Neuronal stem cell (in vitro differentiated cells): ENCODE measurements around the gene DLGAP4.
A peak's percentile ranks its signal among the peaks of the same experiment; 100 is the strongest.

Experiments used
- DNase-seq: peaks from one replicate; pipeline ENCODE4 v3.0.0-alpha.2; 2013; ENCODE audit warnings: low spot score
- H2AFZ ChIP-seq: one replicate; pipeline ENCODE4 v1.6.1; 2013; ENCODE audit warnings: mild to moderate bottlenecking, low read length, inconsistent platforms
- H2AK5ac ChIP-seq: 2 replicates; pipeline ENCODE4 v1.6.1; 2013; ENCODE audit warnings: low read depth, mild to moderate bottlenecking, inconsistent platforms, low read length, moderate library complexity, mixed read lengths
- H2BK120ac ChIP-seq: 2 replicates; pipeline ENCODE4 v1.6.1; 2013; ENCODE audit warnings: low read depth, mild to moderate bottlenecking, inconsistent platforms, low read length, moderate library complexity, mixed read lengths
- H2BK12ac ChIP-seq: one replicate; pipeline ENCODE4 v1.6.1; 2013; ENCODE audit warnings: low read length, inconsistent platforms
- H2BK15ac ChIP-seq: 2 replicates; pipeline ENCODE4 v1.6.1; 2013; ENCODE audit warnings: mild to moderate bottlenecking, low read length, inconsistent platforms, mixed read lengths
- H2BK5ac ChIP-seq: one replicate; pipeline ENCODE4 v1.6.1; 2013; ENCODE audit warnings: inconsistent platforms, mild to moderate bottlenecking, low read length, moderate library complexity
- H3K14ac ChIP-seq: one replicate; pipeline ENCODE4 v1.6.1; 2013; ENCODE audit warnings: low read length, inconsistent platforms
- H3K18ac ChIP-seq: 2 replicates; pipeline ENCODE4 v1.6.1; 2013; ENCODE audit warnings: low read length, inconsistent platforms
- H3K23ac ChIP-seq: 2 replicates; pipeline ENCODE4 v1.6.1; 2013; ENCODE audit warnings: low read depth, mild to moderate bottlenecking, mixed read lengths, low read length, inconsistent platforms; ENCODE audit not compliant: poor library complexity
- H3K27ac ChIP-seq: replicated peaks from 3 replicates; pipeline ENCODE4 v1.5.1; 2013; ENCODE audit warnings: low read length, inconsistent platforms
- H3K27me3 ChIP-seq, 3 experiments: 2 replicates each; pipeline ENCODE4 v1.6.1; 2013; ENCODE audit warnings: low read length in 3 of 3, mild to moderate bottlenecking in 2 of 3, inconsistent platforms in 1 of 3, low read depth in 1 of 3, mixed read lengths in 1 of 3, moderate library complexity in 1 of 3; ENCODE audit not compliant: control insufficient read depth in 3 of 3, insufficient read depth in 3 of 3
- H3K36me3 ChIP-seq, 2 donors: replicated peaks in 1 of 2; 2 replicates each; pipeline ENCODE4 v1.6.1; 2013; ENCODE audit warnings: low read length in 2 of 2; ENCODE audit not compliant: control insufficient read depth in 2 of 2, insufficient read depth in 2 of 2
- H3K4ac ChIP-seq: 2 replicates; pipeline ENCODE4 v1.6.1; 2013; ENCODE audit warnings: inconsistent platforms, mild to moderate bottlenecking, low read length, moderate library complexity
- H3K4me1 ChIP-seq, 2 donors: 1 replicate in 1 of 2; 2 replicates in 1 of 2; pipeline ENCODE4 v1.6.1; 2013; ENCODE audit warnings: low read length in 2 of 2, low read depth in 1 of 2; ENCODE audit not compliant: control insufficient read depth in 2 of 2, insufficient read depth in 1 of 2
- H3K4me2 ChIP-seq: one replicate; pipeline ENCODE4 v1.6.1; 2013; ENCODE audit warnings: mild to moderate bottlenecking, low read length, inconsistent platforms; ENCODE audit not compliant: insufficient read depth, poor library complexity, severe bottlenecking
- H3K4me3 ChIP-seq, 2 donors: 2 replicates each; pipeline ENCODE4 v1.5.1; 2013; ENCODE audit warnings: low read length in 2 of 2, mild to moderate bottlenecking in 2 of 2, inconsistent platforms in 1 of 2, moderate library complexity in 1 of 2
- H3K79me1 ChIP-seq: one replicate; pipeline ENCODE4 v1.6.1; 2013; ENCODE audit warnings: low read depth, mild to moderate bottlenecking, inconsistent platforms, low read length, moderate library complexity
- H3K9ac ChIP-seq: one replicate; pipeline ENCODE4 v1.6.1; 2013; ENCODE audit warnings: mild to moderate bottlenecking, low read depth, low read length, inconsistent platforms; ENCODE audit not compliant: poor library complexity
- H3K9me3 ChIP-seq, 2 donors: replicated peaks in 1 of 2; 2 replicates each; pipeline versions ENCODE3 to v1.6.1; 2013; ENCODE audit warnings: low read length in 2 of 2, mild to moderate bottlenecking in 2 of 2, inconsistent platforms in 1 of 2, low read depth in 1 of 2, mixed read lengths in 1 of 2, moderate library complexity in 1 of 2; ENCODE audit not compliant: control insufficient read depth in 2 of 2, insufficient read depth in 1 of 2
- H4K8ac ChIP-seq: one replicate; pipeline ENCODE4 v1.6.1; 2013; ENCODE audit warnings: low read depth, mild to moderate bottlenecking, inconsistent platforms, low read length, moderate library complexity
- H4K91ac ChIP-seq: one replicate; pipeline ENCODE4 v1.6.1; 2013; ENCODE audit warnings: low read length, low read depth, mild to moderate bottlenecking, inconsistent platforms; ENCODE audit not compliant: poor library complexity
- WGBS, 2 donors: extraction: QIAGEN DNeasy Blood & Tissue Kit; methylation state at CpG; one replicate each; pipeline ENCODE4 v1.1.7; 2013; ENCODE audit warnings: missing lambda C conversion rate in 2 of 2, mixed read lengths in 1 of 2; ENCODE audit not compliant: insufficient read length in 2 of 2, insufficient replicate concordance in 1 of 2; ENCODE audit errors: extremely low coverage in 2 of 2; 5-methylcytosine and 5-hydroxymethylcytosine counted together

DLGAP4 gene

GRCh38 chr20:36402708-36403107 is 96.6 kb downstream of the DLGAP4 start:
- H3K4ac ChIP-seq: no peak overlapping the region
- H3K18ac ChIP-seq: no peak overlapping the region
- H4K8ac ChIP-seq: no peak overlapping the region
- no peak overlapping the region for H3K4me3 ChIP-seq
- no peaks in the 10 kb centered on the region for H3K9me3 ChIP-seq
- H3K4me2 ChIP-seq: no peak overlapping the region
- no peak overlapping the region for H2BK15ac ChIP-seq
- H3K27me3 ChIP-seq: peaks cover 0 to 6% (median 0%) of the 10 kb centered on the region in 3 experiments
- no peak overlapping the region for H2AK5ac ChIP-seq
- H3K27ac ChIP-seq: no peak overlapping the region
- no peak overlapping the region for H3K9ac ChIP-seq
- H3K4me1 ChIP-seq: peaks cover 0 to 2% of the 10 kb centered on the region in 2 donors
- H3K14ac ChIP-seq: no peak overlapping the region
- no peak for DNase-seq
- H3K79me1 ChIP-seq: no peaks in the 10 kb centered on the region
- H2BK12ac ChIP-seq: no peak overlapping the region
- no peak overlapping the region for H4K91ac ChIP-seq
- H2AFZ ChIP-seq: no peak overlapping the region
- H2BK120ac ChIP-seq: no peak overlapping the region
- no peak overlapping the region for H2BK5ac ChIP-seq
- H3K36me3 ChIP-seq: no peaks in the 10 kb centered on the region
- H3K23ac ChIP-seq: no peak overlapping the region
- WGBS, 2 donors: no CpG with 5 or more reads among the region's 1 CpG

DNA sequence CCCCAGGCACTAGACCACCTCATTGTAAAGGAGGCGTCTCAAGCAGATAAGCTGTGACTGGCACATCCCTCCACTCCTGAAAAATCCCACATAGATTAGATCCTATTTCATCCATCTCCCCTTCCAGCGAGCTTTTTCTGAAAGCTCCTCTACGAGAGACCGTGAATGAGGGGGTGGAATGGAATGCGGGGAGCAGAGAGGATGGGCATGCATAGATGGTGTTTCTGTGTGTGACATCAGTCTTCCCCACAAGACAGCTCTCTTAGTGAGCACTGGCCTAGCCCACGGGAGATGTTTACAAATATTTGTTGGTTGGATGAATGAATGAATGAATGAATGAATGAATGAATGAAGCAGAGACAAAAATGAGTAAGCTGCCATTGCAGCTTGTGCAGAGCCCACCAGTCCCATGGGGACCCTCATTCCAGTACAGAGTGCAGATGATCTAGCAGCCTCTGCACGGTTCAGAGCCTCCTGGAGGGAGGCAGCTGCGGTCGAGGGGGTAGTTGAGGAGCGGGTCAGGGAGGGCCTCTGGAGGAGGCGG is 98.4 kb downstream of the DLGAP4 start:
- Histone ChIP-seq H3K4ac (no peak overlapping the region), H3K4me1 (peaks cover 0 to 9% of the 10 kb centered on the region in 2 donors), H2BK120ac (no peak overlapping the region), H4K91ac (no peak overlapping the region), H2AFZ (no peak overlapping the region), H2BK5ac (no peak overlapping the region), H4K8ac (no peak overlapping the region), H3K9ac (no peak overlapping the region), H2BK12ac (no peak overlapping the region), H3K4me2 (no peak overlapping the region), H3K14ac (no peak overlapping the region), H2BK15ac (no peak overlapping the region), H3K23ac (no peak overlapping the region), H3K4me3 (peak overlapping the region in 1 of 2 donors; percentile 29), H2AK5ac (no peak overlapping the region), H3K18ac (peak overlapping the region; percentile 57), H3K27ac (no peak overlapping the region), H3K9me3 (no peaks in the 10 kb centered on the region), H3K36me3 (no peaks in the 10 kb centered on the region), H3K27me3 (peaks cover 0 to 6% (median 0%) of the 10 kb centered on the region in 3 experiments), H3K79me1 (no peaks in the 10 kb centered on the region)
- no peak for DNase-seq
- WGBS, 2 donors: no CpG with 5 or more reads among the region's 11 CpGs

- DNase-seq: no peak
- Histone ChIP-seq H3K4ac (no peak overlapping the region), H3K4me1 (peaks cover 0 to 9% of the 10 kb centered on the region in 2 donors), H3K9me3 (no peaks in the 10 kb centered on the region), H3K18ac (no peak overlapping the region), H2AFZ (no peak overlapping the region), H2BK15ac (no peak overlapping the region), H2BK120ac (no peak overlapping the region), H2AK5ac (no peak overlapping the region), H3K23ac (no peak overlapping the region), H3K27ac (no peak overlapping the region), H3K4me2 (no peak overlapping the region), H2BK5ac (no peak overlapping the region), H3K79me1 (no peaks in the 10 kb centered on the region), H4K91ac (no peak overlapping the region), H4K8ac (no peak overlapping the region), H3K36me3 (no peaks in the 10 kb centered on the region), H3K9ac (no peak overlapping the region), H3K27me3 (peaks cover 0 to 6% (median 0%) of the 10 kb centered on the region in 3 experiments), H3K14ac (no peak overlapping the region), H3K4me3 (no peak overlapping the region), H2BK12ac (no peak overlapping the region)
- WGBS, 2 donors: no CpG with 5 or more reads among the region's 7 CpGs
Measured at GRCh38 chr20:36405255-36405654, 99.1 kb downstream of the DLGAP4 start.

DNA sequence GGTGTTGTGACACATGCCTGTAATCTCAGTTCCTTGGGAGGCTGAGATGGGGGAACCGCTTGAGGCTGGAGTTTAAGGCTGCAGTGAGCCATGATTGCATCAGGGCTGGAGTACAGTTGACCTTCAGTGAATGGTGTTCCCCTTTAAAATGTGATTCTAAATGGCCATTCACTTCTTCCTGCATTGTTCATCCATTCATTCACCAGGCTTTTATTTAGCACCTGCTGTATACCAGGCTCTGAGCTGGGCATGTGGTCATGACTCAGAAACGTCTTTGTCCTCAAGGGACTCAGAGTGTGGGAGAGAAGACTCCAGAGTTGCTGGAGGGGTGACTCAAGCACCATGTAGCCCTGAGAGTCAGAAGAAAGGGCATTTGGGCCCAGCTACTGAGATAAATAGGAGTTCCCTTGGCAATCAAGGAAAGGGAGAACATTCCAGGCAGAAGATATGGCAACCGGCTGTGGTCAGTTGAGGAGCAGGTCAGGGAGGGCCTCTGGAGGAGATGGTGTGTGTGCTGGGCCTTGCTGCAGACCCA is 101.1 kb downstream of the DLGAP4 start:
- Histone ChIP-seq H2AK5ac (peak overlapping the region; percentile 10), H3K4me1 (peaks cover 0 to 9% of the 10 kb centered on the region in 2 donors), H3K4me3 (no peak overlapping the region), H3K9me3 (no peaks in the 10 kb centered on the region), H3K27ac (no peak overlapping the region), H3K4ac (no peak overlapping the region), H4K91ac (no peak overlapping the region), H2BK12ac (no peak overlapping the region), H2AFZ (no peak overlapping the region), H3K23ac (peak overlapping the region; percentile 29), H3K79me1 (no peaks in the 10 kb centered on the region), H3K36me3 (no peaks in the 10 kb centered on the region), H3K4me2 (no peak overlapping the region), H2BK5ac (no peak overlapping the region), H2BK120ac (no peak overlapping the region), H3K27me3 (no peaks in the 10 kb centered on the region), H3K9ac (no peak overlapping the region), H4K8ac (no peak overlapping the region), H3K18ac (peak overlapping the region; percentile 29), H3K14ac (no peak overlapping the region), H2BK15ac (peak overlapping the region; percentile 18)
- no CpG with 5 or more reads among the region's 3 CpGs for WGBS, 2 donors
- no peak for DNase-seq
